HEK293 (cell line): ENCODE data around the gene FAM124A.

ENCODE experiments used
- EGR2 ChIP-seq: fragments of 450-650 bp; formaldehyde crosslinking; IDR thresholded peaks from 2 replicates; pipeline ENCODE4 v1.5.1; 2016; ENCODE audit warnings: low read depth, missing biosample characterization, missing genetic modification characterization
- FEZF1 ChIP-seq: fragments of 450-650 bp; formaldehyde crosslinking; IDR thresholded peaks from 2 replicates; pipeline ENCODE4 v1.5.1; 2016; ENCODE audit warnings: missing biosample characterization, missing genetic modification characterization
- GLIS1 ChIP-seq: fragments of 450-650 bp; formaldehyde crosslinking; IDR thresholded peaks from 2 replicates; pipeline ENCODE4 v1.5.1; 2016; ENCODE audit warnings: missing biosample characterization, missing genetic modification characterization
- HOXC10 ChIP-seq: sonication (generic); formaldehyde crosslinking; IDR thresholded peaks from 2 replicates; pipeline ENCODE4 v1.8.1; 2023; ENCODE audit warnings: mild to moderate bottlenecking, missing genetic modification reagents
- KLF1 ChIP-seq: fragments of 450-650 bp; formaldehyde crosslinking; IDR thresholded peaks from 2 replicates; pipeline ENCODE4 v1.5.1; 2016; ENCODE audit warnings: missing biosample characterization, missing genetic modification characterization
- OVOL3 ChIP-seq: fragments of 450-650 bp; formaldehyde crosslinking; IDR thresholded peaks from 2 replicates; pipeline ENCODE4 v1.5.1; 2016; ENCODE audit warnings: missing biosample characterization, missing genetic modification characterization
- REPIN1 ChIP-seq: fragments of 450-650 bp; formaldehyde crosslinking; IDR thresholded peaks from 2 replicates; pipeline ENCODE4 v1.5.1; 2017; ENCODE audit warnings: missing biosample characterization, missing genetic modification characterization, low read depth
- TCF7L2 ChIP-seq: IDR thresholded peaks from 2 replicates; pipeline ENCODE4 v1.6.1; 2011; ENCODE audit warnings: low read depth, mild to moderate bottlenecking, inconsistent platforms, low read length, moderate library complexity, borderline replicate concordance
- TRIM28 ChIP-seq: IDR thresholded peaks from 2 replicates; pipeline ENCODE4 v1.6.1; 2011; ENCODE audit warnings: low read length, control low read depth, borderline replicate concordance
- ZBTB20 ChIP-seq: fragments of 450-650 bp; formaldehyde crosslinking; IDR thresholded peaks from 2 replicates; pipeline ENCODE4 v1.5.1; 2016; ENCODE audit warnings: missing biosample characterization, missing genetic modification characterization
- ZBTB48 ChIP-seq: fragments of 450-650 bp; formaldehyde crosslinking; IDR thresholded peaks from 2 replicates; pipeline ENCODE4 v1.5.1; 2016; ENCODE audit warnings: missing biosample characterization, missing genetic modification characterization
- ZBTB8A ChIP-seq: fragments of 450-650 bp; formaldehyde crosslinking; IDR thresholded peaks from 2 replicates; pipeline ENCODE4 v1.5.1; 2016; ENCODE audit warnings: missing biosample characterization, missing genetic modification characterization
- ZFP69B ChIP-seq: fragments of 450-650 bp; formaldehyde crosslinking; IDR thresholded peaks from 2 replicates; pipeline ENCODE4 v1.5.1; 2016; ENCODE audit warnings: missing biosample characterization, missing genetic modification characterization
- ZNF132 ChIP-seq: fragments of 450-650 bp; formaldehyde crosslinking; IDR thresholded peaks from 2 replicates; pipeline ENCODE4 v1.5.1; 2017; ENCODE audit warnings: missing biosample characterization, missing genetic modification characterization, borderline replicate concordance
- ZNF184 ChIP-seq: fragments of 450-650 bp; IDR thresholded peaks from 2 replicates; pipeline ENCODE4 v1.5.1; 2018; ENCODE audit warnings: missing biosample characterization, mild to moderate bottlenecking, missing genetic modification characterization
- ZNF202 ChIP-seq: fragments of 450-650 bp; formaldehyde crosslinking; IDR thresholded peaks from 2 replicates; pipeline ENCODE4 v1.5.1; 2016; ENCODE audit warnings: missing biosample characterization, missing genetic modification characterization, borderline replicate concordance
- ZNF214 ChIP-seq: fragments of 450-650 bp; formaldehyde crosslinking; IDR thresholded peaks from 2 replicates; pipeline ENCODE4 v1.5.1; 2017; ENCODE audit warnings: missing biosample characterization, mild to moderate bottlenecking, missing genetic modification characterization, borderline replicate concordance
- ZNF223 ChIP-seq: fragments of 450-650 bp; formaldehyde crosslinking; IDR thresholded peaks from 2 replicates; pipeline ENCODE4 v1.5.1; 2016; ENCODE audit warnings: missing biosample characterization, missing genetic modification characterization
- ZNF23 ChIP-seq: fragments of 450-650 bp; formaldehyde crosslinking; IDR thresholded peaks from 2 replicates; pipeline ENCODE4 v1.5.1; 2016; ENCODE audit warnings: missing biosample characterization, missing genetic modification characterization, borderline replicate concordance
- ZNF626 ChIP-seq: fragments of 450-650 bp; sonication (Bioruptor Pico); formaldehyde crosslinking; IDR thresholded peaks from 2 replicates; pipeline ENCODE4 v1.5.1; 2018; ENCODE audit warnings: missing biosample characterization, missing genetic modification characterization, inconsistent platforms
- ZNF785 ChIP-seq: fragments of 450-650 bp; formaldehyde crosslinking; IDR thresholded peaks from 2 replicates; pipeline ENCODE4 v1.5.1; 2016; ENCODE audit warnings: missing biosample characterization, missing genetic modification characterization
- ZNF792 ChIP-seq: fragments of 450-650 bp; formaldehyde crosslinking; IDR thresholded peaks from 2 replicates; pipeline ENCODE4 v1.5.1; 2016; ENCODE audit warnings: missing biosample characterization, missing genetic modification characterization
- TF ChIP-seq, protein P1 (sequence below): fragments of 450-650 bp; formaldehyde crosslinking; IDR thresholded peaks from 2 replicates; pipeline ENCODE4 v1.5.1; 2016; ENCODE audit warnings: missing biosample characterization, missing genetic modification characterization, low read depth
- TF ChIP-seq, protein P2 (sequence below): fragments of 450-650 bp; formaldehyde crosslinking; IDR thresholded peaks from 2 replicates; pipeline ENCODE4 v1.5.1; 2017; ENCODE audit warnings: missing biosample characterization, missing genetic modification characterization
- TF ChIP-seq, protein P3 (sequence below): fragments of 450-650 bp; IDR thresholded peaks from 2 replicates; pipeline ENCODE4 v1.5.1; 2018; ENCODE audit warnings: missing biosample characterization, mild to moderate bottlenecking, missing genetic modification characterization
- TF ChIP-seq, protein P4 (sequence below): fragments of 450-650 bp; formaldehyde crosslinking; IDR thresholded peaks from 2 replicates; pipeline ENCODE4 v1.5.1; 2017; ENCODE audit warnings: missing biosample characterization, mild to moderate bottlenecking, missing genetic modification characterization, moderate library complexity
- TF ChIP-seq, protein P5 (sequence below): IDR thresholded peaks from 2 replicates; pipeline ENCODE4 v1.6.1; 2011; ENCODE audit warnings: mild to moderate bottlenecking, low read depth, low read length, borderline replicate concordance
- TF ChIP-seq, protein P6 (sequence below): fragments of 450-650 bp; formaldehyde crosslinking; IDR thresholded peaks from 2 replicates; pipeline ENCODE4 v1.5.1; 2016; ENCODE audit warnings: missing biosample characterization, missing genetic modification characterization

The FAM124A gene

DNA sequence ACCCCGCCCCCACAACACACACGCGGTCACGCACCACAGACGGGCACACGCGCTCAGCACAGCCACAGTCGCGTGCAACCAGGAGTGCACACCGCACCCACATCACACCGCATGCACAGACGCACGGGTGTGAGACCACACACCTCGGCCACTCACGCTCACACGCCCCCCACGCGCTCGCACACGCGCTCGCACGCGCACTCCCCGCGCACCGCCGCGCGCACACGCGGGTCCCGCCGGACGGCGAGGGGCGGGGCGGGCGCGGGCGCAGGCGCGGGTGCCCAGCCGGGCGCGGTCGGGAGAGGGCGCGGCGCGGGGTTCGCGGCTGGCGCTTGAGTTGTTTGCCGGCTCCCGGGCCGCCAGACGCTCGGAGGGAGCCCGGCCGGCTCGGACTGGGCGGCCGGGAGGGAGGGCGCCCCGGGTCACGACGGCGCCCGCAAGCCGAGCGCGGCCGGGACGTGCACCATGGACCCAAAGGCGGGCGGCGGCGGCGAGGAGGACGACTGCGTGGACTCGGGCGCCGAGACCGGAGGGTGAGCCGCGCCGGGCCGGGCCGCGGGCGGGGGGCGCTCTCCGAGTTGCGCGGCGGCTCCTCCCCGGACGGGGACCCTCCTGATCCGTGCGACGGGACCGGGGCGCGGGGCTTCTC, at the start of gene FAM124A (continued):
- TF ChIP-seq ZNF202 (no peak), GLIS1 (tag by site-specific recombination) (0 out of 2 replicates have a peak, but pooled peaks have one; percentile 41), ZBTB48 (tag by site-specific recombination) (no peak), ZBTB20 (tag by site-specific recombination) (no peak; the same call in 1 of the 2 replicates), FEZF1 (tag by site-specific recombination) (no peak), KLF1 (tag by site-specific recombination) (no peak), ZBTB8A (tag by site-specific recombination) (peak; percentile 77), TRIM28 (no peak), HOXC10 (CRISPR knock-in tag) (no peak), ZNF184 (tag by site-specific recombination) (no peak), ZNF214 (tag by site-specific recombination) (no peak), OVOL3 (tag by site-specific recombination) (no peak), EGR2 (tag by site-specific recombination) (peak; percentile 84), ZNF785 (tag by site-specific recombination) (peak; percentile 62; the same call in 1 of the 2 replicates), ZFP69B (tag by site-specific recombination) (0 out of 2 replicates have a peak, but pooled peaks have one; percentile 23), ZNF626 (no peak), ZNF132 (tag by site-specific recombination) (no peak), TCF7L2 (no peak), REPIN1 (tag by site-specific recombination) (0 out of 2 replicates have a peak, but pooled peaks have one; percentile 35), ZNF223 (no peak), ZNF792 (tag by site-specific recombination) (no peak), ZNF23 (tag by site-specific recombination) (no peak)
- TF ChIP-seq, protein P1, sequence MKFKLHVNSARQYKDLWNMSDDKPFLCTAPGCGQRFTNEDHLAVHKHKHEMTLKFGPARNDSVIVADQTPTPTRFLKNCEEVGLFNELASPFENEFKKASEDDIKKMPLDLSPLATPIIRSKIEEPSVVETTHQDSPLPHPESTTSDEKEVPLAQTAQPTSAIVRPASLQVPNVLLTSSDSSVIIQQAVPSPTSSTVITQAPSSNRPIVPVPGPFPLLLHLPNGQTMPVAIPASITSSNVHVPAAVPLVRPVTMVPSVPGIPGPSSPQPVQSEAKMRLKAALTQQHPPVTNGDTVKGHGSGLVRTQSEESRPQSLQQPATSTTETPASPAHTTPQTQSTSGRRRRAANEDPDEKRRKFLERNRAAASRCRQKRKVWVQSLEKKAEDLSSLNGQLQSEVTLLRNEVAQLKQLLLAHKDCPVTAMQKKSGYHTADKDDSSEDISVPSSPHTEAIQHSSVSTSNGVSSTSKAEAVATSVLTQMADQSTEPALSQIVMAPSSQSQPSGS (tag by site-specific recombination) = no peak
- TF ChIP-seq, protein P2, sequence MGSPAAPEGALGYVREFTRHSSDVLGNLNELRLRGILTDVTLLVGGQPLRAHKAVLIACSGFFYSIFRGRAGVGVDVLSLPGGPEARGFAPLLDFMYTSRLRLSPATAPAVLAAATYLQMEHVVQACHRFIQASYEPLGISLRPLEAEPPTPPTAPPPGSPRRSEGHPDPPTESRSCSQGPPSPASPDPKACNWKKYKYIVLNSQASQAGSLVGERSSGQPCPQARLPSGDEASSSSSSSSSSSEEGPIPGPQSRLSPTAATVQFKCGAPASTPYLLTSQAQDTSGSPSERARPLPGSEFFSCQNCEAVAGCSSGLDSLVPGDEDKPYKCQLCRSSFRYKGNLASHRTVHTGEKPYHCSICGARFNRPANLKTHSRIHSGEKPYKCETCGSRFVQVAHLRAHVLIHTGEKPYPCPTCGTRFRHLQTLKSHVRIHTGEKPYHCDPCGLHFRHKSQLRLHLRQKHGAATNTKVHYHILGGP (tag by site-specific recombination) = no peak
- TF ChIP-seq, protein P3, sequence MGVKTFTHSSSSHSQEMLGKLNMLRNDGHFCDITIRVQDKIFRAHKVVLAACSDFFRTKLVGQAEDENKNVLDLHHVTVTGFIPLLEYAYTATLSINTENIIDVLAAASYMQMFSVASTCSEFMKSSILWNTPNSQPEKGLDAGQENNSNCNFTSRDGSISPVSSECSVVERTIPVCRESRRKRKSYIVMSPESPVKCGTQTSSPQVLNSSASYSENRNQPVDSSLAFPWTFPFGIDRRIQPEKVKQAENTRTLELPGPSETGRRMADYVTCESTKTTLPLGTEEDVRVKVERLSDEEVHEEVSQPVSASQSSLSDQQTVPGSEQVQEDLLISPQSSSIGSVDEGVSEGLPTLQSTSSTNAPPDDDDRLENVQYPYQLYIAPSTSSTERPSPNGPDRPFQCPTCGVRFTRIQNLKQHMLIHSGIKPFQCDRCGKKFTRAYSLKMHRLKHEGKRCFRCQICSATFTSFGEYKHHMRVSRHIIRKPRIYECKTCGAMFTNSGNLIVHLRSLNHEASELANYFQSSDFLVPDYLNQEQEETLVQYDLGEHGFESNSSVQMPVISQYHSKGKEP (tag by site-specific recombination) = no peak
- TF ChIP-seq, protein P4, sequence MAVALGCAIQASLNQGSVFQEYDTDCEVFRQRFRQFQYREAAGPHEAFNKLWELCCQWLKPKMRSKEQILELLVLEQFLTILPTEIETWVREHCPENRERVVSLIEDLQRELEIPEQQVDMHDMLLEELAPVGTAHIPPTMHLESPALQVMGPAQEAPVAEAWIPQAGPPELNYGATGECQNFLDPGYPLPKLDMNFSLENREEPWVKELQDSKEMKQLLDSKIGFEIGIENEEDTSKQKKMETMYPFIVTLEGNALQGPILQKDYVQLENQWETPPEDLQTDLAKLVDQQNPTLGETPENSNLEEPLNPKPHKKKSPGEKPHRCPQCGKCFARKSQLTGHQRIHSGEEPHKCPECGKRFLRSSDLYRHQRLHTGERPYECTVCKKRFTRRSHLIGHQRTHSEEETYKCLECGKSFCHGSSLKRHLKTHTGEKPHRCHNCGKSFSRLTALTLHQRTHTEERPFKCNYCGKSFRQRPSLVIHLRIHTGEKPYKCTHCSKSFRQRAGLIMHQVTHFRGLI = no peak
- TF ChIP-seq, protein P5, sequence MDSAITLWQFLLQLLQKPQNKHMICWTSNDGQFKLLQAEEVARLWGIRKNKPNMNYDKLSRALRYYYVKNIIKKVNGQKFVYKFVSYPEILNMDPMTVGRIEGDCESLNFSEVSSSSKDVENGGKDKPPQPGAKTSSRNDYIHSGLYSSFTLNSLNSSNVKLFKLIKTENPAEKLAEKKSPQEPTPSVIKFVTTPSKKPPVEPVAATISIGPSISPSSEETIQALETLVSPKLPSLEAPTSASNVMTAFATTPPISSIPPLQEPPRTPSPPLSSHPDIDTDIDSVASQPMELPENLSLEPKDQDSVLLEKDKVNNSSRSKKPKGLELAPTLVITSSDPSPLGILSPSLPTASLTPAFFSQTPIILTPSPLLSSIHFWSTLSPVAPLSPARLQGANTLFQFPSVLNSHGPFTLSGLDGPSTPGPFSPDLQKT = no peak
- TF ChIP-seq, protein P6, sequence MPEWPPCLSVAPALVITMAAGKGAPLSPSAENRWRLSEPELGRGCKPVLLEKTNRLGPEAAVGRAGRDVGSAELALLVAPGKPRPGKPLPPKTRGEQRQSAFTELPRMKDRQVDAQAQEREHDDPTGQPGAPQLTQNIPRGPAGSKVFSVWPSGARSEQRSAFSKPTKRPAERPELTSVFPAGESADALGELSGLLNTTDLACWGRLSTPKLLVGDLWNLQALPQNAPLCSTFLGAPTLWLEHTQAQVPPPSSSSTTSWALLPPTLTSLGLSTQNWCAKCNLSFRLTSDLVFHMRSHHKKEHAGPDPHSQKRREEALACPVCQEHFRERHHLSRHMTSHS (tag by site-specific recombination) = no peak
